Vagina (tissue), 2 donors: ENCODE measurements around the gene DIPK2A. TPM values are rescaled to one million over a fixed set of nuclear protein-coding genes. Genes with fewer than 3 reads are reported as not detected.

Experiments used
- DNase-seq, 2 donors: peaks; one replicate each; pipeline ENCODE4 v3.0.0-alpha.2; 2017; ENCODE audit errors: extremely low spot score in 2 of 2
- H3K27ac ChIP-seq: fragments of 200-600 bp; sonication (generic); one replicate; pipeline ENCODE4 v1.5.1; 2019
- H3K27me3 ChIP-seq: fragments of 200-600 bp; sonication (generic); one replicate; pipeline ENCODE4 v1.5.1; 2019
- H3K36me3 ChIP-seq, 2 donors: fragments of 200-600 bp; sonication (generic); one replicate each; pipeline ENCODE4 v1.5.1; 2017 to 2019
- H3K4me1 ChIP-seq: fragments of 200-600 bp; sonication (generic); one replicate; pipeline ENCODE4 v1.5.1; 2019
- H3K4me3 ChIP-seq, 2 donors: fragments of 200-600 bp; sonication (generic); 1 replicate in 1 of 2; 2 replicates in 1 of 2; pipeline ENCODE4 v1.5.1; 2016 to 2019
- H3K9me3 ChIP-seq: fragments of 200-600 bp; sonication (generic); one replicate; pipeline ENCODE4 v1.5.1; 2019
- CTCF ChIP-seq, 3 experiments: fragments of 450-650 bp in 2 of 3; fragments of 200-600 bp in 1 of 3; sonication (generic) in 1 of 3; IDR thresholded peaks; one replicate each; pipeline ENCODE4 v1.5.1; 2017 to 2019; ENCODE audit warnings: antibody characterized with exemption in 3 of 3, mild to moderate bottlenecking in 2 of 3, moderate library complexity in 2 of 3
- POLR2A ChIP-seq, 2 donors: fragments of 450-650 bp; IDR thresholded peaks; one replicate each; pipeline ENCODE4 v1.6.1; 2017; ENCODE audit warnings: antibody characterized with exemption in 2 of 2, mild to moderate bottlenecking in 2 of 2, moderate library complexity in 2 of 2
- POLR2AphosphoS5 ChIP-seq, 2 donors: sonication (generic); formaldehyde crosslinking; IDR thresholded peaks; one replicate each; pipeline ENCODE4 v1.9.0; 2017; ENCODE audit warnings: antibody characterized with exemption in 2 of 2, mild to moderate bottlenecking in 2 of 2, low read depth in 1 of 2; ENCODE audit not compliant: insufficient read depth in 1 of 2
- intact Hi-C: fragments of 100-400 bp; cut with DNase I; formaldehyde crosslinking; loops from one replicate; pipeline ENCODE4 v1.15.1; 2023
- total RNA-seq: library from RNA; depleted of rRNA; stranded (reverse); fragments of >200 nt; gene quantifications from one replicate; pipeline ENCODE4 v1.2.3, GENCODE V29; 2016

The DIPK2A gene, protein sequence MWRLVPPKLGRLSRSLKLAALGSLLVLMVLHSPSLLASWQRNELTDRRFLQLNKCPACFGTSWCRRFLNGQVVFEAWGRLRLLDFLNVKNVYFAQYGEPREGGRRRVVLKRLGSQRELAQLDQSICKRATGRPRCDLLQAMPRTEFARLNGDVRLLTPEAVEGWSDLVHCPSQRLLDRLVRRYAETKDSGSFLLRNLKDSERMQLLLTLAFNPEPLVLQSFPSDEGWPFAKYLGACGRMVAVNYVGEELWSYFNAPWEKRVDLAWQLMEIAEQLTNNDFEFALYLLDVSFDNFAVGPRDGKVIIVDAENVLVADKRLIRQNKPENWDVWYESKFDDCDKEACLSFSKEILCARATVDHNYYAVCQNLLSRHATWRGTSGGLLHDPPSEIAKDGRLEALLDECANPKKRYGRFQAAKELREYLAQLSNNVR
- 26.5 TPM for total RNA-seq

DNA sequence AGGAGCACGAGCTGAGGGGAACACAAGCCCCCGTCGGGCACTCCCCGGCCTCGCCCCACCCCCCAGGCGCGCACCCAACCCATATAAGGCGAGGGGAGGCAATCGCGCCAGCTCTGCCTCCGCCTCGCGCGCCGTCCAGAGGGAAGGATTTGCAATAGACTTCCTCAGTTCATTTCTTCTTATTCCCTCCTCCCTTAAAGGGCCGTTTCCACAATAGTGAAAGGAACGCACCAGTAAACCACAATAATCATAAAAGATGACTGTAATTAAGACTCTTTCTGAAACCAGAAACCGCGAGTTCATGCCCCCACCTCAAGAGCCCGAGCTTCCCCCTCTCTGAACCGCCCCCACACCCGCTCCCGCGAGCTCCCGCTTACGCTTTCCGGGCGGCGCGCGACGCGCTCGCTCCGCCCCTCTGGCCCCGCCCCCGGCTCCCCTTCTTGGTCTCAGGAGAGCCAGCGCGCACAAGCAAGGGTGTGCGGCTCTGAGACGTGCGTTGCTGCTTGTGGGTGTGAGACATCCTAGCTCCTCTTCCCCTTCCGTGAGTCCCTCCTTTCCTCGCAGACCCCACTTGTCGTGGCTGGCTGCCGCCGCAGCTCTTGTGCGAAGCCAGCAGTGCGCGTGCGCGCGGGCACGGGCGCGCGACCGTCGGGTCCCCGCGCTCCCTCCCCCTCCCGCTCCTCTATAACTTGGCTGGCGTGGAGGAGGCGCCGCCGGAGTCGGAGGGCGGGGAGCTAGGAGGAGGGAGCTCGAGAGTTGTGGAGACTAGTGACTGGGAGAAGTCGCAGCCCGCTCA is at the start of gene DIPK2A:
Gene DIPK2A, plus strand, starts transcription at position 465 of the 796 bp plus-strand sequence. CDS start 510 bp downstream, outside the sequence.
- Histone ChIP-seq H3K27ac (peak within 1 kb of the TSS; percentile 99), H3K4me3 (peak within 1 kb of the TSS; percentile 72 to 95), H3K36me3 (no peaks in the 10 kb centered on the region), H3K9me3 (no peaks in the 10 kb centered on the region), H3K27me3 (no peaks in the 10 kb centered on the region), H3K4me1 (peaks cover 21% of the 10 kb centered on the region)
- peak in 1 of 2 donors; percentile 98 for DNase-seq
- TF ChIP-seq POLR2A (IDR thresholded peaks at IDR 0.05), result peak in 1 of 2 donors; percentile 97
- TF ChIP-seq CTCF (IDR thresholded peaks at IDR 0.05), result peak in 1 of 3 experiments; percentile 14
- TF ChIP-seq POLR2AphosphoS5 (IDR thresholded peaks at IDR 0.05; ENCODE audit: insufficient read depth in 1 of 2, low read depth in 1 of 2), result peak; percentile 47 to 99
- intact Hi-C loops, result no loop called here

- H3K27me3 ChIP-seq, result no peaks in the 10 kb centered on the region
- H3K9me3 ChIP-seq, result no peaks in the 10 kb centered on the region
- no peaks in the 10 kb centered on the region for H3K36me3 ChIP-seq
- DNase-seq, result no peak
- intact Hi-C loops, result no loop called here
- no peak overlapping the region for H3K27ac ChIP-seq
- no peak overlapping the region for H3K4me3 ChIP-seq
- TF ChIP-seq POLR2AphosphoS5 (IDR thresholded peaks at IDR 0.05; ENCODE audit: insufficient read depth in 1 of 2, low read depth in 1 of 2) (no peak), CTCF (IDR thresholded peaks at IDR 0.05) (no peak), POLR2A (IDR thresholded peaks at IDR 0.05) (no peak)
- no peaks in the 10 kb centered on the region for H3K4me1 ChIP-seq
Measured at GRCh38 chr3:143924522-143925285, 46.9 kb upstream of the DIPK2A start.

- no peaks in the 10 kb centered on the region for H3K9me3 ChIP-seq
- no peak overlapping the region for H3K4me3 ChIP-seq
- intact Hi-C loops, result no loop called here
- H3K27me3 ChIP-seq, result no peaks in the 10 kb centered on the region
- no peaks in the 10 kb centered on the region for H3K4me1 ChIP-seq
- no peak for DNase-seq
- H3K36me3 ChIP-seq, result no peaks in the 10 kb centered on the region
- no peak overlapping the region for H3K27ac ChIP-seq
- no peak for TF ChIP-seq POLR2A (IDR thresholded peaks at IDR 0.05)
- TF ChIP-seq CTCF (IDR thresholded peaks at IDR 0.05), result no peak
- no peak for TF ChIP-seq POLR2AphosphoS5 (IDR thresholded peaks at IDR 0.05; ENCODE audit: insufficient read depth in 1 of 2, low read depth in 1 of 2)
Measured at GRCh38 chr3:143928056-143928455, 43.6 kb upstream of the DIPK2A start.

GRCh38 chr3:143928541-143929255 is 42.9 kb upstream of the DIPK2A start:
- Histone ChIP-seq H3K9me3 (no peaks in the 10 kb centered on the region), H3K27me3 (no peaks in the 10 kb centered on the region)
- TF ChIP-seq CTCF (IDR thresholded peaks at IDR 0.05), result no peak

More at GRCh38 chr3:143928541-143929255, 42.9 kb upstream of the DIPK2A start:
- Histone ChIP-seq H3K36me3 (no peaks in the 10 kb centered on the region), H3K27ac (no peak overlapping the region), H3K4me1 (no peaks in the 10 kb centered on the region), H3K4me3 (no peak overlapping the region)
- DNase-seq, result no peak
- intact Hi-C loops, result no loop called here
